G401.6 (cell line): ENCODE results near the gene SSRP1.

Source experiments
- FAIRE-seq: peaks from 2 replicates; lab custom pipeline; 2012; peaks lifted over from hg19 to GRCh38; lab: Jason Lieb, UNC

The SSRP1 gene

GRCh38 chr11:57313788-57314135, 21.9 kb downstream of the SSRP1 start:
- FAIRE-seq, result no peak

GRCh38 chr11:57313071-57313787, 22.5 kb downstream of the SSRP1 start:
- no peak for FAIRE-seq

GRCh38 chr11:57312511-57313021, 23.1 kb downstream of the SSRP1 start:
- no peak for FAIRE-seq

- peak; percentile 89 for FAIRE-seq
Observed at GRCh38 chr11:57311109-57311936, 24.4 kb downstream of the SSRP1 start.

GRCh38 chr11:57310630-57311086, 25.0 kb downstream of the SSRP1 start:
- FAIRE-seq, result no peak

GRCh38 chr11:57310091-57310490, 25.6 kb downstream of the SSRP1 start:
- FAIRE-seq, result no peak

GRCh38 chr11:57309106-57310059, 26.3 kb downstream of the SSRP1 start:
- no peak for FAIRE-seq

GRCh38 chr11:57308426-57309060, 27.1 kb downstream of the SSRP1 start:
- no peak for FAIRE-seq

- no peak for FAIRE-seq
Observed at GRCh38 chr11:57307666-57308270, 27.9 kb downstream of the SSRP1 start.

GRCh38 chr11:57306940-57307565, 28.6 kb downstream of the SSRP1 start:
- FAIRE-seq, result no peak

GRCh38 chr11:57306161-57306876, 29.4 kb downstream of the SSRP1 start:
- FAIRE-seq, result no peak

GRCh38 chr11:57305523-57305922, 30.2 kb downstream of the SSRP1 start:
- no peak for FAIRE-seq

GRCh38 chr11:57303990-57304579, 31.6 kb downstream of the SSRP1 start:
- FAIRE-seq, result no peak

- FAIRE-seq, result no peak
Observed at GRCh38 chr11:57303280-57303989, 32.3 kb downstream of the SSRP1 start.

GRCh38 chr11:57302489-57302888, 33.2 kb downstream of the SSRP1 start:
- FAIRE-seq, result no peak

GRCh38 chr11:57301711-57302423, 33.8 kb downstream of the SSRP1 start:
- no peak for FAIRE-seq

- no peak for FAIRE-seq
Observed at GRCh38 chr11:57300785-57301184, 34.9 kb downstream of the SSRP1 start.

- FAIRE-seq, result no peak
Observed at GRCh38 chr11:57299150-57299737, 36.4 kb downstream of the SSRP1 start.
